SU-DHL-6 (cell line): Measurements from ENCODE around the gene OSCP1.

Experiments
- H2AFZ ChIP-seq: fragments of 200-600 bp; sonication (generic); 2 replicates; pipeline ENCODE4 v1.6.1; 2014; ENCODE audit warnings: low read depth, mild to moderate bottlenecking, moderate library complexity, mixed read lengths, antibody characterized with exemption, low read length; ENCODE audit not compliant: severe bottlenecking
- H3F3A ChIP-seq: fragments of 200-600 bp; shearing (Covaris generic); 2 replicates; pipeline ENCODE4 v1.6.0; 2016; ENCODE audit warnings: antibody characterized with exemption, mild to moderate bottlenecking; ENCODE audit not compliant: insufficient read depth
- H3K27ac ChIP-seq: fragments of 200-600 bp; sonication (generic); 2 replicates; pipeline ENCODE4 v1.5.1; 2016; ENCODE audit warnings: low read depth, mild to moderate bottlenecking, low read length, moderate library complexity, mixed read lengths
- H3K27me3 ChIP-seq: fragments of 200-600 bp; sonication (generic), shearing (Covaris generic); 2 replicates; pipeline ENCODE4 v1.6.0; 2014; ENCODE audit warnings: mild to moderate bottlenecking, low read length
- H3K36me3 ChIP-seq: fragments of 200-600 bp; sonication (generic); 2 replicates; pipeline ENCODE4 v1.6.1; 2014; ENCODE audit warnings: mild to moderate bottlenecking, low read length, mixed read lengths
- H3K4me2 ChIP-seq: fragments of 300-600, 200-600 bp; shearing (Covaris generic), sonication (generic); 2 replicates; pipeline ENCODE4 v1.6.0; 2014; ENCODE audit warnings: low read length, low read depth, mild to moderate bottlenecking; ENCODE audit not compliant: poor library complexity, severe bottlenecking
- H3K4me3 ChIP-seq: fragments of 200-600 bp; sonication (generic); 2 replicates; pipeline ENCODE4 v1.5.1; 2014; ENCODE audit warnings: antibody characterized with exemption, low read length, mild to moderate bottlenecking, mixed read lengths; ENCODE audit not compliant: insufficient read depth, poor library complexity, severe bottlenecking
- H3K79me2 ChIP-seq: fragments of 200-600 bp; sonication (generic); 2 replicates; pipeline ENCODE4 v1.6.1; 2014; ENCODE audit warnings: mild to moderate bottlenecking, low read length, moderate library complexity; ENCODE audit not compliant: insufficient read depth
- H3K9ac ChIP-seq: fragments of 200-600 bp; sonication (generic); 2 replicates; pipeline ENCODE4 v1.7.0; 2014; ENCODE audit warnings: mild to moderate bottlenecking, low read length
- H3K9me2 ChIP-seq: fragments of 200-600 bp; sonication (generic); replicated peaks from 2 replicates; pipeline ENCODE4 v1.6.1; 2014; ENCODE audit warnings: low read length; ENCODE audit not compliant: insufficient read depth
- H3K9me3 ChIP-seq: fragments of 200-600 bp; sonication (generic); 2 replicates; pipeline ENCODE4 v1.6.1; 2014; ENCODE audit warnings: low read length, mixed read lengths; ENCODE audit not compliant: insufficient read depth
- H4K20me1 ChIP-seq: fragments of 200-600 bp; sonication (generic); 2 replicates; pipeline ENCODE4 v1.6.1; 2014; ENCODE audit warnings: low read depth, mild to moderate bottlenecking, antibody characterized with exemption, low read length, moderate library complexity, mixed read lengths
- CTCF ChIP-seq: fragments of 200-600 bp; sonication (generic); IDR thresholded peaks from one replicate; pipeline ENCODE4 v1.5.1; 2017; ENCODE audit warnings: antibody characterized with exemption, mild to moderate bottlenecking, low read length, moderate library complexity; ENCODE audit not compliant: insufficient read depth, poor library complexity, severe bottlenecking
- EZH2phosphoT487 ChIP-seq: fragments of 200-600 bp; sonication (generic), shearing (Covaris generic); conservative IDR thresholded peaks from 2 replicates; pipeline ENCODE4 v1.6.1; 2018; ENCODE audit warnings: mild to moderate bottlenecking, antibody characterized with exemption, low read length, moderate library complexity, mixed read lengths

Gene OSCP1

GRCh38 chr1:36393686-36394085 lies 56.6 kb downstream of the OSCP1 start:
- Histone ChIP-seq H3K27me3 (no peaks in the 10 kb centered on the region), H3K9me3 (no peaks in the 10 kb centered on the region), H2AFZ (no peak overlapping the region), H3K27ac (peak overlapping the region; percentile 96; the same call in 1 of the 2 replicates), H3K4me2 (no peak overlapping the region), H3K9ac (no peak overlapping the region), H3K79me2 (peaks cover 19% of the 10 kb centered on the region), H3F3A (peaks cover 49% of the 10 kb centered on the region), H3K9me2 (no peaks in the 10 kb centered on the region), H3K4me3 (no peak overlapping the region), H4K20me1 (no peaks in the 10 kb centered on the region), H3K36me3 (no peaks in the 10 kb centered on the region)
- TF ChIP-seq CTCF: no peak
- no peak for TF ChIP-seq EZH2phosphoT487

- Histone ChIP-seq H3K36me3 (no peaks in the 10 kb centered on the region), H3K9ac (no peak overlapping the region), H3F3A (peaks cover 50% of the 10 kb centered on the region), H3K79me2 (peaks cover 19% of the 10 kb centered on the region), H2AFZ (no peak overlapping the region), H3K4me3 (no peak overlapping the region), H3K27me3 (no peaks in the 10 kb centered on the region), H4K20me1 (no peaks in the 10 kb centered on the region), H3K4me2 (no peak overlapping the region), H3K9me3 (no peaks in the 10 kb centered on the region), H3K27ac (peak overlapping the region; percentile 96; the same call in 1 of the 2 replicates), H3K9me2 (no peaks in the 10 kb centered on the region)
- TF ChIP-seq CTCF (no peak), EZH2phosphoT487 (no peak)
These were observed 57.4 kb downstream of the OSCP1 start for GRCh38 chr1:36392836-36393235.

GRCh38 chr1:36391271-36391670 lies 59.0 kb downstream of the OSCP1 start:
- H4K20me1 ChIP-seq: no peaks in the 10 kb centered on the region
- H3K4me2 ChIP-seq: peak overlapping the region; percentile 53
- H3K9me2 ChIP-seq: no peaks in the 10 kb centered on the region
- H3F3A ChIP-seq: peaks cover 58% of the 10 kb centered on the region
- H3K9ac ChIP-seq: peak overlapping the region; percentile 38
- TF ChIP-seq CTCF (no peak), EZH2phosphoT487 (no peak)
- H3K27me3 ChIP-seq: no peaks in the 10 kb centered on the region
- peaks cover 7% of the 10 kb centered on the region for H3K79me2 ChIP-seq
- H3K9me3 ChIP-seq: no peaks in the 10 kb centered on the region
- peak overlapping the region; percentile 9 for H3K4me3 ChIP-seq
- peak overlapping the region; percentile 96 for H3K27ac ChIP-seq
- H3K36me3 ChIP-seq: no peaks in the 10 kb centered on the region
- H2AFZ ChIP-seq: no peak overlapping the region
